KOPT-K1 (cell line): ENCODE results near the gene PTPRD.
"Not testable (repeated sequence)": the region's sequence is repeated elsewhere in the genome, so short reads cannot be mapped to it uniquely, and the experiment has no call there.

Experiments used
- H3K27ac ChIP-seq: fragments of 200-600 bp; sonication (generic); 2 replicates; pipeline ENCODE4 v1.5.1; 2016; ENCODE audit warnings: antibody characterized with exemption, mild to moderate bottlenecking, low read depth, low read length; ENCODE audit not compliant: poor library complexity, severe bottlenecking
- H3K36me3 ChIP-seq: fragments of 200-600 bp; sonication (generic); 2 replicates; pipeline ENCODE4 v1.5.1; 2017; ENCODE audit warnings: antibody characterized with exemption, mild to moderate bottlenecking, low read length, moderate library complexity; ENCODE audit not compliant: insufficient read depth
- H3K9me3 ChIP-seq: fragments of 200-600 bp; sonication (generic); 2 replicates; pipeline ENCODE4 v1.5.1; 2017; ENCODE audit warnings: antibody characterized with exemption, low read length, mild to moderate bottlenecking; ENCODE audit not compliant: insufficient read depth, poor library complexity, severe bottlenecking

The PTPRD gene

DNA sequence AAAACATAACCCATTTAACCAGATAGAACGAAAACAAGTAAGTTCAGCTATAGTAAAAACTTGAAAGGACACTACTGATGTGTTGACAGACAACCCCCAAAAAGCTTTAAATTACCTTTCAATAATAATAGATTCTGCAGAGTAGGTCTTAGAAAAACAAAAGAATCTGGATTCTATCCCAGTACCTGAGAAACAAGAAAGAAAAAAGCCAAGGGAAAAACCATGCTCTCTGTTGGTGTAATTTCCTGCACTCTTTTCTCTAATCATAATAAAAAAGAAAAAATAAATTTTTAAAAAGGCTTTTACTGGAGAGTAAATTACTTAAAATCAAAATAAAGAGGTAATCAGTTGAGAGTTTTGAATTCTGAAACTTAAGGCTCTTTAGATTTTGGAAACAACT lies 1090.4 kb downstream of the PTPRD start:
- Histone ChIP-seq H3K27ac (no peak overlapping the region), H3K36me3 (no peaks in the 10 kb centered on the region), H3K9me3 (no peaks in the 10 kb centered on the region)

DNA sequence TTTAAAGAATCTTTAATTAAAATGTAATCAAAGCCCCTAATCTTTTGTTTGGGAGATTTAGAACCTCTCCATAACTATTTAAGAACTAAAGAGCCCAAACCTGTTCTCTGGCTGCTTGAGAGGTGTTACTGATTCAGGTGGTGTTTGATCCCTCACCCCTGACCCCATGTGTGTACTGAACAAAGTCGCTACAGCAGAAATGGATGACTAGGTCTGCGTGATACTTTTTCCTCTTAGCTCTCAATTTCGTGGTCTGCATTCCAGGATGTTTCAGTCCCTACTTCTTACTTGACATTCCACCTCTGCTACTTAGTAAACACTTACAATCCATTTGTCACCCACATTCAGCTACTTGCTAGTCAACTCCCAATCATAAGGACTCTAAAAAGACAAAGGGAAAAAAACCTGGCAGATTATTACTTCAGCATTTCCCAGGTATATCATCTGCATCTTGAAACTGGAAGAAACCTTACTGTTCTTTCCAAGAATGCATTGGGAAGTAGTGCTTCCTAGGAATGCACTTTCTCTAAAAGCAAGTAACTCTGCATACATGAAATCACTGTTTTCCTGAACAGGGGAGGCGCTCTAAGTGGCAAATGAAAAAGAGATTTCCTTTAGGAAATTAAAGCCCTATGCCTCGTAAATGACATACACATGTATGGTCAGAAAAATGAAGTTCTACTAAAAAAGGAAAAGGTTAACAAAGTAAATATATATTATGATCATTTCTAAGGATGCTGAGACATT lies 1091.6 kb downstream of the PTPRD start:
- H3K36me3 ChIP-seq = no peaks in the 10 kb centered on the region
- no peaks in the 10 kb centered on the region for H3K9me3 ChIP-seq
- no peak overlapping the region for H3K27ac ChIP-seq

- Histone ChIP-seq H3K36me3 (no peaks in the 10 kb centered on the region), H3K9me3 (no peaks in the 10 kb centered on the region), H3K27ac (no peak overlapping the region)
These were observed 1107.9 kb downstream of the PTPRD start for GRCh38 chr9:9504869-9505268.

GRCh38 chr9:9499546-9499945 lies 1113.3 kb downstream of the PTPRD start:
- Histone ChIP-seq H3K36me3 (no peaks in the 10 kb centered on the region), H3K9me3 (no peaks in the 10 kb centered on the region), H3K27ac (no peak overlapping the region)

DNA sequence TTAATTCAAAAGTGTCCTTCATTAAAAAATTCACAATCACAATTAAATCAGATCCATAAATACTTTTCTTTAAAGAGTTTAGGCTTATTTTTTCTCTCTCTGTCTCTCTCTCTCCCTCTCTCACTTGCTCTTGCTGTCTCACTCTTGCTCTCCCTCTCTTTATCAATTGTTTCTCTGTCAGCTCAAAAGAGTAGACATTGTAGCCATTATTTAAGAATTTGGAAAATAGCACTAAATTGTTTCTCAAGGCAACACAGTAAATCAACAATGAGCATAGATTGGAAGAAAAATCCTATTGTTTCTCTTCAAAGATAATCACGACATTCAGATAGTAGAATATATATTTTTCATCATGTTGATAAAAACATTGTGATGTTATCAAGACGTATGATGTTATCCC lies 1114.0 kb downstream of the PTPRD start:
- no peaks in the 10 kb centered on the region for H3K9me3 ChIP-seq
- H3K27ac ChIP-seq = no peak overlapping the region
- no peaks in the 10 kb centered on the region for H3K36me3 ChIP-seq

- Histone ChIP-seq H3K36me3 (no peaks in the 10 kb centered on the region), H3K9me3 (no peaks in the 10 kb centered on the region), H3K27ac (no peak overlapping the region)
These were observed 1114.7 kb downstream of the PTPRD start for GRCh38 chr9:9498128-9498527.

GRCh38 chr9:9494336-9494735 lies 1118.5 kb downstream of the PTPRD start:
- Histone ChIP-seq H3K9me3 (no peaks in the 10 kb centered on the region), H3K36me3 (no peaks in the 10 kb centered on the region), H3K27ac (no peak overlapping the region)

- no peaks in the 10 kb centered on the region for H3K9me3 ChIP-seq
- no peaks in the 10 kb centered on the region for H3K36me3 ChIP-seq
- H3K27ac ChIP-seq = no peak overlapping the region
These were observed 1120.3 kb downstream of the PTPRD start for GRCh38 chr9:9492506-9492905.

- no peaks in the 10 kb centered on the region for H3K9me3 ChIP-seq
- no peak overlapping the region for H3K27ac ChIP-seq
- H3K36me3 ChIP-seq = no peaks in the 10 kb centered on the region
These were observed 1123.6 kb downstream of the PTPRD start for GRCh38 chr9:9489183-9489582.

DNA sequence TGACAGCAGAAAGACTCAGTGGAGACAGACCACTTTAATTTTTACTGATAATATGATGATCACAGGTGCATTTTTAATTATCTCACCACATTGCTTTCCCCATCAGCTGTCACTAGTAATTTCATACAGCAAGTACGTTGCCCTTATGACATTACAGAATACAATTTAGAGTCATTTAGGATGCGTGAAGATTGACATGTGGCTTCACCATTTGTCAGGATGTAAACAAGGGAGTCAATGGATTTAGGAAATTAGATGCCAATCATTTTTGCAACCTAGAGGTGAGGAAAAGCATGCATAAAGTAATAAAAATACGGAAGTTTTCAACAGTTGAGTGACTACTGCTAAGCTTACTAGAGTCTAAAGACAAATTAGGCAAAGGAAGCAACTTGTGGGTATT lies 1129.6 kb downstream of the PTPRD start:
- H3K27ac ChIP-seq = no peak overlapping the region

DNA sequence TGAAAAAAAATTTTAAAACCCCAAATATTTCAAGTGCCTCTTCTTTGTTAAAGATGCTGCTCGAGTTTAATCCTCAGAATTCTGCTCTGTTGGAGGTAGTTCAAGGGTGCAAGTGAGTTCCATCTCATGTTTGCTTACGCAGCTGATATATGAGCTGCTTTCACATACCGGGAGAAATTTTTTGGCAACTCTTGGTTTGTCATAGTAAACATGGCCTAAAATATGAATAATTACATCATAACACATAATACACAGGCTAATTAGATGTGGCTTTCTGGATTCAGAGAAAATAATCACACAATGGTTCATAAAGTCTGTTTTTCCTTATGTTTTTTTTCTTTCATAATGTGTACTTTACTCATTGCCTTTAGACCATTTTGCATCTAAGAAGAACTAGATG lies 1134.1 kb downstream of the PTPRD start:
- Histone ChIP-seq H3K27ac (no peak overlapping the region), H3K9me3 (no peaks in the 10 kb centered on the region), H3K36me3 (no peaks in the 10 kb centered on the region)

More for the DNA sequence above, 1129.6 kb downstream of the PTPRD start:
- no peaks in the 10 kb centered on the region for H3K9me3 ChIP-seq
- H3K36me3 ChIP-seq = no peaks in the 10 kb centered on the region

DNA sequence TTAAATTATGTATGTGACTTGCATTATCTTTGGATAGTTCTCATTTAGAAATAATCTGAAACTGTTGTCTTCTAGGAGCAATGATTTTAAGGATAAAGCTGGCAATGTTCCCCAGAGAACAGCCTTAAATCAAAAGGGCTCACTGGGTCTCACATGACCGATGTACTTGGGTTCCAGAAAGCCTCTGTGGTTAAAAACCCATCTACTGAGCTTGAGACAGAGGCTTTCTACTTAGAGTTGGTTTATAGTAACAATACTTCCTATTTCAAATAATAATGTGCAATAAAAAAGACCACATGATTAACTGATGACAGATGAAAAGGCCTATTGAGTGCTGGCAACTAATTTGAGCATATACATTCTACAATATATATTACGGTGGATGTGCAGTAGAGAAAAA lies 1143.5 kb downstream of the PTPRD start:
- H3K9me3 ChIP-seq = no peaks in the 10 kb centered on the region
- H3K36me3 ChIP-seq = no peaks in the 10 kb centered on the region
- no peak overlapping the region for H3K27ac ChIP-seq

GRCh38 chr9:9441874-9442273 lies 1170.9 kb downstream of the PTPRD start:
- not testable (repeated sequence) for H3K27ac ChIP-seq, H3K9me3 ChIP-seq, H3K36me3 ChIP-seq

DNA sequence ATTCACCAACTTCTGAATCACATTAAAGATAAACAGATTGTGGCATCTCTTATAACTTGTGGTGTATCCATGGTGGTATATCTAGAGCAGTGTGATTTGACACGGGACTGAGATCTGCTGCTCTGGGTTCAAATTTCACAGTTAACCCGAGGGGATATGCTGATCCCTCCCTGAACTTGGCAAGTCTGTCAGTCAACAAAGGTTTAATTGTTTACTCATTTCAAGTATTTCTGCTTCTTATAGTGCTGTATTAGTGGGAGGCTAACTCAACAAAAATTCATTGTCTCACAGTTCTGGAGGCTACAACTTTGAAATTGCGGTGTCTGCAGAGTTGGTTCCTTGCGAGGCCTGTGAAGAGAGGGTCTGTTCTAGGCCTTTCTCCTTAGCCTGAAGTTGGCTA lies 1175.2 kb downstream of the PTPRD start:
- H3K36me3 ChIP-seq = no peaks in the 10 kb centered on the region
- no peaks in the 10 kb centered on the region for H3K9me3 ChIP-seq
- no peak overlapping the region for H3K27ac ChIP-seq

- not testable (repeated sequence) for H3K27ac ChIP-seq, H3K36me3 ChIP-seq, H3K9me3 ChIP-seq
These were observed 1186.3 kb downstream of the PTPRD start for GRCh38 chr9:9426454-9426853.

DNA sequence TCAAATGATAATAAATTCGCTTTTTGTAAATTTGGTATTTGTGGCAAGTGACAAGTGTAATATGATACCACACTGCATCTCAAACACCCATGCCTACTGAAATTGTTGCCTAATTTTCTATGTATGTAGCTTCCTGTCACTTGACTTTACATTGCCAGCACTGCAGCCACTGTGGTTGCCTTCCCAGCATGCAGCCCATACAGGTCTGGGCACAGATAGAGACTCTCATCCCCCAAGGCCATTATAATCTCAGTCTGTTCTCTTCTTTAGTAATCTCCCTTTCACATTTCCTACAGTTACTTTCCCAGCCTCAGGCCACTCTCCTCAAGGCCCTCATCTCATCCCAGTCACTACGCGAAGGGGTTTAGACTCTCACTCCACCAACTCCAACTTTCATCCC lies 1200.6 kb downstream of the PTPRD start:
- H3K36me3 ChIP-seq = no peaks in the 10 kb centered on the region

More for the DNA sequence above, 1200.6 kb downstream of the PTPRD start:
- no peak overlapping the region for H3K27ac ChIP-seq
- no peaks in the 10 kb centered on the region for H3K9me3 ChIP-seq
